Chondrocyte (in vitro differentiated cells): ENCODE data around the gene WDR27. TPM values are rescaled to one million over a fixed set of nuclear protein-coding genes. Genes with fewer than 3 reads are reported as not detected.

Experiments
- DNase-seq: peaks from one replicate; pipeline ENCODE4 v3.0.0; 2021; ENCODE audit warnings: mixed read lengths, low spot score
- H3K27ac Mint-ChIP-seq: one replicate; pipeline ENCODE4 v1.8.0; 2021; ENCODE audit warnings: mild to moderate bottlenecking, moderate library complexity, mixed read lengths; ENCODE audit not compliant: unreplicated experiment
- H3K27me3 Mint-ChIP-seq: 2 replicates; pipeline ENCODE4 v1.8.0; 2021; ENCODE audit warnings: low read depth, mixed read lengths
- H3K36me3 Mint-ChIP-seq: 2 replicates; pipeline ENCODE4 v1.8.0; 2021; ENCODE audit warnings: low read depth, mixed read lengths
- H3K4me1 Mint-ChIP-seq: 2 replicates; pipeline ENCODE4 v1.8.0; 2021; ENCODE audit warnings: low read depth, mild to moderate bottlenecking, mixed read lengths
- H3K4me3 Mint-ChIP-seq: one replicate; pipeline ENCODE4 v1.8.0; 2021; ENCODE audit warnings: mild to moderate bottlenecking, moderate library complexity, mixed read lengths; ENCODE audit not compliant: unreplicated experiment
- H3K9me3 Mint-ChIP-seq: 2 replicates; pipeline ENCODE4 v1.8.0; 2021; ENCODE audit warnings: low read depth, mixed read lengths
- CTCF ChIP-seq: fragments of 200-600 bp; sonication (generic); IDR thresholded peaks from 2 replicates; pipeline ENCODE4 v1.5.0; 2021; ENCODE audit warnings: antibody characterized with exemption, mild to moderate bottlenecking, moderate library complexity
- total RNA-seq: library from RNA; stranded (reverse); gene quantifications from 3 replicates; pipeline ENCODE4 v1.2.1, GENCODE V29; 2021

WDR27 gene
- total RNA-seq, 1 donor from 2014 or later: 24.9 TPM

- Mint-ChIP-seq H3K4me1 (no peaks in the 10 kb centered on the region), H3K36me3 (peaks cover 12% of the 10 kb centered on the region), H3K27ac (no peak overlapping the region), H3K27me3 (no peaks in the 10 kb centered on the region), H3K4me3 (no peak overlapping the region), H3K9me3 (peaks cover 11% of the 10 kb centered on the region)
- no peak for TF ChIP-seq CTCF
- DNase-seq: no peak
Observed at GRCh38 chr6:169556758-169557548, 144.9 kb downstream of the WDR27 start.

GRCh38 chr6:169555971-169556617 lies 145.7 kb downstream of the WDR27 start:
- H3K27me3 Mint-ChIP-seq: no peaks in the 10 kb centered on the region
- no peak for DNase-seq

GRCh38 chr6:169545982-169546381 lies 155.8 kb downstream of the WDR27 start:
- no peak overlapping the region for H3K27ac Mint-ChIP-seq
- H3K36me3 Mint-ChIP-seq: peaks cover 10% of the 10 kb centered on the region
- TF ChIP-seq CTCF: no peak
- no peak overlapping the region for H3K4me3 Mint-ChIP-seq
- H3K4me1 Mint-ChIP-seq: peaks cover 4% of the 10 kb centered on the region
- peaks cover 24% of the 10 kb centered on the region for H3K9me3 Mint-ChIP-seq
- no peaks in the 10 kb centered on the region for H3K27me3 Mint-ChIP-seq
- no peak for DNase-seq

More at GRCh38 chr6:169555971-169556617, 145.7 kb downstream of the WDR27 start:
- no peaks in the 10 kb centered on the region for H3K4me1 Mint-ChIP-seq
- H3K4me3 Mint-ChIP-seq: no peak overlapping the region
- peaks cover 8% of the 10 kb centered on the region for H3K36me3 Mint-ChIP-seq
- no peak overlapping the region for H3K27ac Mint-ChIP-seq
- peaks cover 4% of the 10 kb centered on the region for H3K9me3 Mint-ChIP-seq
- TF ChIP-seq CTCF: no peak

GRCh38 chr6:169543704-169544103 lies 158.1 kb downstream of the WDR27 start:
- H3K27ac Mint-ChIP-seq: no peak overlapping the region
- H3K4me1 Mint-ChIP-seq: peaks cover 22% of the 10 kb centered on the region
- TF ChIP-seq CTCF: no peak
- no peak overlapping the region for H3K4me3 Mint-ChIP-seq
- H3K27me3 Mint-ChIP-seq: no peaks in the 10 kb centered on the region
- peaks cover 15% of the 10 kb centered on the region for H3K9me3 Mint-ChIP-seq
- no peak for DNase-seq
- peaks cover 7% of the 10 kb centered on the region for H3K36me3 Mint-ChIP-seq

GRCh38 chr6:169542491-169542890 lies 159.3 kb downstream of the WDR27 start:
- TF ChIP-seq CTCF: no peak

More at GRCh38 chr6:169542491-169542890, 159.3 kb downstream of the WDR27 start:
- peaks cover 7% of the 10 kb centered on the region for H3K9me3 Mint-ChIP-seq
- no peaks in the 10 kb centered on the region for H3K27me3 Mint-ChIP-seq
- H3K4me1 Mint-ChIP-seq: peaks cover 22% of the 10 kb centered on the region
- H3K4me3 Mint-ChIP-seq: no peak overlapping the region
- no peak overlapping the region for H3K27ac Mint-ChIP-seq
- peaks cover 5% of the 10 kb centered on the region for H3K36me3 Mint-ChIP-seq
- DNase-seq: no peak
